Stimulated activated CD8-positive, alpha-beta memory T cell treated with anti-CD3 and anti-CD28 coated beads, Interleukin-15, amount 100 ng/mL, for 48 hours (primary cell): ENCODE measurements around the gene SERINC2.
"Not testable (repeated sequence)": the region's sequence is repeated elsewhere in the genome, so short reads cannot be mapped to it uniquely, and the experiment has no call there.

Source experiments
- DNase-seq, 2 donors: peaks; one replicate each; pipeline ENCODE4 v3.0.0-alpha.2; 2020; ENCODE audit warnings: low read depth in 2 of 2

Gene SERINC2

GRCh38 chr1:31383967-31384366 lies 29.0 kb upstream of the SERINC2 start:
- no peak for DNase-seq

GRCh38 chr1:31386576-31387243 lies 26.3 kb upstream of the SERINC2 start:
- not testable (repeated sequence) for DNase-seq

GRCh38 chr1:31387612-31388011 lies 25.4 kb upstream of the SERINC2 start:
- no peak for DNase-seq

GRCh38 chr1:31389616-31390015 lies 23.4 kb upstream of the SERINC2 start:
- DNase-seq, result no peak

- no peak for DNase-seq
Measured at GRCh38 chr1:31390071-31390470, 22.9 kb upstream of the SERINC2 start.

- DNase-seq, result no peak
Measured at GRCh38 chr1:31393463-31393862, 19.6 kb upstream of the SERINC2 start.

GRCh38 chr1:31394584-31395193 lies 18.3 kb upstream of the SERINC2 start:
- peak; percentile 52 to 57 for DNase-seq

GRCh38 chr1:31396633-31397351 lies 16.2 kb upstream of the SERINC2 start:
- no peak for DNase-seq

- DNase-seq, result no peak
Measured at GRCh38 chr1:31397360-31398095, 15.5 kb upstream of the SERINC2 start.

GRCh38 chr1:31398246-31398645 lies 14.8 kb upstream of the SERINC2 start:
- DNase-seq, result no peak

GRCh38 chr1:31399976-31400375 lies 13.0 kb upstream of the SERINC2 start:
- no peak for DNase-seq

GRCh38 chr1:31400393-31400792 lies 12.6 kb upstream of the SERINC2 start:
- no peak for DNase-seq

- DNase-seq, result no peak
Measured at GRCh38 chr1:31401241-31401640, 11.8 kb upstream of the SERINC2 start.

- DNase-seq, result no peak
Measured at GRCh38 chr1:31405578-31406245, 7.3 kb upstream of the SERINC2 start.

- DNase-seq, result no peak
Measured at GRCh38 chr1:31407029-31407626, 5.9 kb upstream of the SERINC2 start.

- no peak for DNase-seq
Measured at GRCh38 chr1:31408788-31409318, 4.2 kb upstream of the SERINC2 start.

GRCh38 chr1:31409946-31410858 lies 2.8 kb upstream of the SERINC2 start:
- no peak for DNase-seq

GRCh38 chr1:31410871-31411270 lies 2.1 kb upstream of the SERINC2 start:
- DNase-seq, result no peak

GRCh38 chr1:31412205-31412604 lies 808 bp upstream of the SERINC2 start:
- no peak for DNase-seq

- no peak for DNase-seq
Measured at GRCh38 chr1:31413405-31414001, 490 bp downstream of the SERINC2 start.
